Breast epithelium (tissue), 4 donors: ENCODE data around the gene CD44. TPM values are rescaled to one million over a fixed set of nuclear protein-coding genes. Genes with fewer than 3 reads are reported as not detected.
"Not testable (repeated sequence)": the region's sequence is repeated elsewhere in the genome, so short reads cannot be mapped to it uniquely, and the experiment has no call there.

Source experiments
- DNase-seq, 2 donors: peaks; one replicate each; pipeline ENCODE4 v3.0.0-alpha.2; 2019; ENCODE audit warnings: low spot score in 2 of 2
- H3K27ac ChIP-seq, 2 donors: fragments of 200-600 bp; sonication (generic) in 1 of 2; one replicate each; pipeline ENCODE4 v1.5.1; 2016 to 2019; ENCODE audit warnings: mild to moderate bottlenecking in 1 of 2
- H3K27me3 ChIP-seq, 2 donors: fragments of 200-600 bp; sonication (generic) in 1 of 2; one replicate each; pipeline versions ENCODE4 v1.5.1 to v1.6.0; 2017 to 2019; ENCODE audit warnings: control low read depth in 1 of 2, mild to moderate bottlenecking in 1 of 2
- H3K36me3 ChIP-seq: fragments of 200-600 bp; one replicate; pipeline ENCODE4 v1.5.1; 2019
- H3K4me1 ChIP-seq, 2 donors: fragments of 200-600 bp; sonication (generic); one replicate each; pipeline ENCODE4 v1.5.1; 2016 to 2019; ENCODE audit warnings: control low read depth in 1 of 2
- H3K4me3 ChIP-seq, 3 donors: fragments of 200-600 bp; sonication (generic); 1 replicate in 2 of 3; 2 replicates in 1 of 3; pipeline ENCODE4 v1.5.1; 2016 to 2019; ENCODE audit warnings: mild to moderate bottlenecking in 3 of 3, moderate library complexity in 2 of 3
- H3K9me3 ChIP-seq, 2 donors: fragments of 200-600 bp; sonication (generic) in 1 of 2; one replicate each; pipeline ENCODE4 v1.5.1; 2016 to 2019; ENCODE audit warnings: control low read depth in 1 of 2
- CTCF ChIP-seq, 3 donors: fragments of 450-650 bp; IDR thresholded peaks; one replicate each; pipeline ENCODE4 v1.5.1; 2016 to 2017; ENCODE audit warnings: antibody characterized with exemption in 3 of 3, mild to moderate bottlenecking in 3 of 3, moderate library complexity in 3 of 3
- POLR2A ChIP-seq: fragments of 450-650 bp; IDR thresholded peaks from one replicate; pipeline ENCODE4 v1.6.1; 2016; ENCODE audit warnings: antibody characterized with exemption, mild to moderate bottlenecking, moderate library complexity
- POLR2AphosphoS5 ChIP-seq, 3 donors: sonication (generic); formaldehyde crosslinking; IDR thresholded peaks; one replicate each; pipeline ENCODE4 v1.6.1; 2017; ENCODE audit warnings: antibody characterized with exemption in 3 of 3
- intact Hi-C: fragments of 100-400 bp; cut with DNase I; formaldehyde crosslinking; loops from one replicate; pipeline ENCODE4 v1.15.1; 2023; ENCODE audit warnings: low total_unique reads
- total RNA-seq, 3 donors: library from RNA; depleted of rRNA; stranded (reverse); fragments of >200 nt; gene quantifications; one replicate each; pipeline ENCODE4 v1.1.0, GENCODE V29; 2016

CD44 gene
- total RNA-seq, 3 donors from 2014 or later = 255 to 348 (median 269) TPM

DNA sequence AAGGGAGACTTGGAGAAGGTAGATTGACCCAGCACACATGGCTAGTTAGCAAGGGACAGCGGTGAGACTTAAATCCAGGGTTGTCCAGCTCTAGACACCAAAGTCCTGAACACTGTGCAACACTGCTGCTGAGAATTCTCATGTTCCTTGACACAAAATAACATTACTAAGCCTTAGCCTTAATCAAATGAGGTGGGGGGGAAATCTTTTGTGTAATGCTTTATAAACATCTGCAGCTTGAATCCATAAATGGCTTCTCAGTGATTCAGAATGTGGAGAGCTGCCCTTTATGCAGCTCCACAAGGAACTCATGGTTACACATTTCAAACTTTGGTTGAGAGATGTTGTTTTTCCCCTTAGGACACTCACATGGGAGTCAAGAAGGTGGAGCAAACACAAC lies 80.0 kb downstream of the CD44 start:
- Histone ChIP-seq H3K27ac (peak overlapping the region; percentile 22 to 45), H3K9me3 (no peaks in the 10 kb centered on the region), H3K4me3 (no peak overlapping the region), H3K36me3 (no peaks in the 10 kb centered on the region), H3K4me1 (peaks cover 0 to 7% of the 10 kb centered on the region in 2 donors), H3K27me3 (no peaks in the 10 kb centered on the region)
- no peak for DNase-seq
- intact Hi-C loops = no loop called here
- no peak for TF ChIP-seq CTCF (IDR thresholded peaks at IDR 0.05)
- no peak for TF ChIP-seq POLR2AphosphoS5 (IDR thresholded peaks at IDR 0.05)
- no peak for TF ChIP-seq POLR2A

DNA sequence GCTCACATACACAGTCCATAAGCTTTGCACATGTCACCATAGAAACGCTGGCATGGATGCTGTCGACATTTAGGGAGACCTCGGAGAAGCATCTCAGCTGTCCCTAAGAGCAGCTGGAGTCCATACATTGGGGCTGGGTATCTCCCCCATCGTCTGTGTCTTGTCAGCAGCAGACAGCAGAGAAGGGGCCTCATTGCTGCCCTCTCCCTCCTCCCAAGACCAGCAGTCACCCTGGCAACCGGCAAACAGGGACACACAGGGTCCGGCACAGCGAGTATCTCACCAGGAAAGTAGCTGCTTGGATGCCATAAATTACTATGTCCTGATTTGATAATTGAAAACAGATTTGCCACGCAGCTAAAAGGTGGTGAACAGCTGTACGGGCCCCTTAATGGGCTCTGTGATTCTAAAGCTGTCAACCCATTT lies 84.4 kb downstream of the CD44 start:
- no peaks in the 10 kb centered on the region for H3K27me3 ChIP-seq
- no peak for DNase-seq
- H3K27ac ChIP-seq = peak overlapping the region in 1 of 2 donors; percentile 19
- TF ChIP-seq POLR2AphosphoS5 (IDR thresholded peaks at IDR 0.05) = no peak
- TF ChIP-seq POLR2A = no peak
- TF ChIP-seq CTCF (IDR thresholded peaks at IDR 0.05) = no peak
- H3K4me3 ChIP-seq = no peak overlapping the region
- H3K36me3 ChIP-seq = no peaks in the 10 kb centered on the region
- no peaks in the 10 kb centered on the region for H3K4me1 ChIP-seq
- intact Hi-C loops = no loop called here
- H3K9me3 ChIP-seq = no peaks in the 10 kb centered on the region

DNA sequence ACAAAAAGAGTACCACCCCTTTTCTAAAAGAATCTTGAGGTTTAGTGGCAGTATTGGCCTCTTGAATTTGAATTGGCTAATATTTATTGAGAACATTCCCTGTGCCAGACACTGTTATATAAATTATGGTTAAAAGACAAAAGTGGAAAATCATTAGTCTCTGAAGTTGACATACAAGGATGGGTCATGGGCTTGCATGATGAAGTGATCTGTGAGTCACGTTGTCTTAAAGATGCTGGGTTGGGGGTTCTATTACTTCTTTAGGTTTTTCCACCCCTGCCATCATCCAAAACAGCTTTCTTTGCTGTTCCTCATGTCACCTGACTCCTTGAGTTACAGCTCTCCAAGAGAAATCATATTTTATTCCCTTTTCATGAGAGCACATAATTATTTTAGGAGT lies 85.0 kb downstream of the CD44 start:
- Histone ChIP-seq H3K4me3 (no peak overlapping the region), H3K9me3 (no peaks in the 10 kb centered on the region), H3K27ac (peak overlapping the region in 1 of 2 donors; percentile 19), H3K27me3 (no peaks in the 10 kb centered on the region), H3K4me1 (no peaks in the 10 kb centered on the region), H3K36me3 (no peaks in the 10 kb centered on the region)
- TF ChIP-seq CTCF (IDR thresholded peaks at IDR 0.05) (no peak), POLR2AphosphoS5 (IDR thresholded peaks at IDR 0.05) (no peak), POLR2A (no peak)
- DNase-seq = no peak
- intact Hi-C loops = no loop called here

DNA sequence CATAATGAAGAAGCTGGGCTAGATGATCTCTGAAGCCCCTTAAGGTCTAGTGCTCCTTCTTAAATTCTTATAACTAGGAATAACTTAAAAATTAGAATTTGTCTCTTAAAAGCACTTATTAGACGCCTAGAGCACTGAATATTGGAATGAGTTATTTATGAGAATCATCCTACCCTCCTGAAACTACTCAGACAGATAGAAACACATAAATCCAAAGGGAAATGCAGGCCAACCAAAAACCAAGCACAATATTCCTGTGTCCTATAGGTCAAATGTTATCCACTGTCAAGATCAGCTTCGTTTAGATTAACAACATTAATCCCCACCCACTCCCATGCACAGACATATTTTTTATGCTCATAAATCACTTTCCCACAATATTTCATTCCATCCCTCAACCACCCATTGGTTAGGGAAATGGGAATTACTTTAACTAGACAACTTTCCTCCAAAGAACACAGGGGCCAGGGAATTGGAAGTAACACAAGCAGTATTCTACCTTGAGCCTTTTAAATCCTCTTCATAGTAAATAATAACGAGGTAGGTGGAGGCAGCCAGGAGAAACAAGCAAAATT lies 87.1 kb downstream of the CD44 start:
- no peak for DNase-seq
- no peak overlapping the region for H3K27ac ChIP-seq
- no peaks in the 10 kb centered on the region for H3K36me3 ChIP-seq
- H3K9me3 ChIP-seq = no peaks in the 10 kb centered on the region
- H3K27me3 ChIP-seq = no peaks in the 10 kb centered on the region
- no peak overlapping the region for H3K4me3 ChIP-seq
- no peak for TF ChIP-seq CTCF (IDR thresholded peaks at IDR 0.05)
- TF ChIP-seq POLR2A = no peak
- no peak for TF ChIP-seq POLR2AphosphoS5 (IDR thresholded peaks at IDR 0.05)
- H3K4me1 ChIP-seq = no peaks in the 10 kb centered on the region
- intact Hi-C loops = no loop called here

DNA sequence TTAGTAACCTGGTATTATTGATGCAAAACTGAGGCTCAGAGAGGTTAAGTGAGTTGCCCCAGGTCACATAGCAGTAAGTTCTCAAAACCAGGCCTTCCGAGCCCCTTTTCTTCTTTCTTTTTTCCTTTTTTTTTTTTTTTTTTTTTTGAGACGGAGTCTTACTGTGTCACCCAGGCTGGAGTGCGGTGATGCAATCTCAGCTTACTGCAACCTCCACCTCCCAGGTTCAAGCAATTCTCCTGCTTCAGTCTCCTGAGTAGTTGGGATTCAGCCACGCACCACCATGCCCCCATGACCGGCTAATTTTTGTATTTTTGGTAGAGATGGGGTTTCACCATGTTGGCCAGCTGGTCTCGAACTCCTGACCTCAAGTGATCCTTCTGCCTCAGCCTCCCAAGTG lies 87.8 kb downstream of the CD44 start:
- intact Hi-C loops, H3K36me3 ChIP-seq: not testable (repeated sequence)
- H3K27ac ChIP-seq = peak overlapping the region in 1 of 2 donors; percentile 54

More for the DNA sequence above, 87.8 kb downstream of the CD44 start:
- not testable (repeated sequence) for DNase-seq, H3K27me3 ChIP-seq, H3K4me3 ChIP-seq, H3K9me3 ChIP-seq, H3K4me1 ChIP-seq
